Effector memory CD8-positive, alpha-beta T cell (primary cell): ENCODE results near the gene LRCH1.

Source experiments
- ATAC-seq: fragments of 150-1000 bp; cut with Tn5 transposase; replicated peaks from 2 replicates; pipeline ENCODE4 v1.10.0; 2021; ENCODE audit warnings: mild to moderate bottlenecking, moderate library complexity
- DNase-seq, 3 experiments: peaks; one replicate each; pipeline ENCODE4 v3.0.0; 2021
- H3K27ac Mint-ChIP-seq, 2 donors: one replicate each; pipeline ENCODE4 v1.8.0; 2022; ENCODE audit warnings: mild to moderate bottlenecking in 2 of 2, mixed read lengths in 2 of 2, moderate library complexity in 2 of 2
- H3K27me3 Mint-ChIP-seq, 2 donors: one replicate each; pipeline ENCODE4 v1.8.0; 2022; ENCODE audit warnings: mixed read lengths in 2 of 2
- H3K36me3 Mint-ChIP-seq: one replicate; pipeline ENCODE4 v1.8.0; 2022; ENCODE audit warnings: mild to moderate bottlenecking, moderate library complexity, mixed read lengths; ENCODE audit not compliant: insufficient read depth
- H3K4me1 Mint-ChIP-seq, 2 donors: one replicate each; pipeline ENCODE4 v1.8.0; 2022; ENCODE audit warnings: low read depth in 2 of 2, mixed read lengths in 2 of 2
- H3K4me3 Mint-ChIP-seq, 2 donors: one replicate each; pipeline ENCODE4 v1.8.0; 2022; ENCODE audit warnings: mild to moderate bottlenecking in 2 of 2, mixed read lengths in 2 of 2, moderate library complexity in 2 of 2
- H3K9me3 Mint-ChIP-seq, 2 donors: one replicate each; pipeline ENCODE4 v1.8.0; 2022; ENCODE audit warnings: mixed read lengths in 2 of 2

LRCH1 gene

DNA sequence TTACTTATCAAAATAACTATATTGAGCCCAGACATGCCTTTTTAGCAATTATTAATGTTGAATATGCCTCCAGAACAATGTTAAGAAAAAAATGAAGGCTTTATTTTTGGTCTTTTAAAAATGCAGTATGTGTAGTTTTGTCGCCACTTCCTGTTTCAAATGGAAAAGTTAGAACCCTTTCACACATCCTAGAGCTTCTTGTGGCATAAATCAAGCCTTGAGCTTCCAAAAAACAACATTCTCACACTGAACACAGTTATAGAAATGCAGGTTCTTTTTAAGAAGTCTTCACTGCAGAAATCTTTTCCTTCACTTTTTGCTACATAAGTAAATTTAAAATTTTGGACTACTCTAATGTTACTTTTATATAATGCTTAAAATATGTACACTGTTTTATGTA lies 135.3 kb downstream of the LRCH1 start:
- Mint-ChIP-seq H3K4me3 (no peak overlapping the region), H3K27ac (peak overlapping the region in 1 of 2 donors; percentile 41), H3K27me3 (no peaks in the 10 kb centered on the region), H3K9me3 (no peaks in the 10 kb centered on the region), H3K36me3 (peaks cover 25% of the 10 kb centered on the region), H3K4me1 (peaks cover 5 to 11% of the 10 kb centered on the region in 2 donors)
- ATAC-seq (no peak), DNase-seq (no peak)

DNA sequence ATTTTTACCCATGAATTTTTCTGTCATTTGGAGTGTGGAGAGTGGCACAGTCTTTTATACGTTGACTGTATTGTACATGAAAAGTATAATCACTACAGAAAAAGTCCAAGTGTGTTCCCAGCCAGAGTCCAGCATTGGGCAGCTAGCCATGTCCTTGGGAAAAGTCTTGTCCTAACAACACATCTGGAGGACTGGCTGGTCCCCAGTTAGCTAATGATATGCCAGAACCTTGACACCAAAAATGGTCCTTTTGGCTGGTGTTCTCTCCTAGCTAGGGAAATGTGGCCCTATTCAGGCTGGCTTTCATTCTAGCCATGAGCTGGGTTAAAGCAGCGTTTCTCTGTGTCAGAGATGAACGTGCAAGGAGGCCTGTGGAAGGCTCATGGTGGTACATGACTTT lies 145.0 kb downstream of the LRCH1 start:
- no peak for ATAC-seq
- H3K36me3 Mint-ChIP-seq, result peaks cover 28% of the 10 kb centered on the region
- H3K27ac Mint-ChIP-seq, result no peak overlapping the region
- H3K27me3 Mint-ChIP-seq, result no peaks in the 10 kb centered on the region
- no peaks in the 10 kb centered on the region for H3K4me1 Mint-ChIP-seq
- H3K4me3 Mint-ChIP-seq, result no peak overlapping the region
- DNase-seq, result no peak
- H3K9me3 Mint-ChIP-seq, result no peaks in the 10 kb centered on the region

DNA sequence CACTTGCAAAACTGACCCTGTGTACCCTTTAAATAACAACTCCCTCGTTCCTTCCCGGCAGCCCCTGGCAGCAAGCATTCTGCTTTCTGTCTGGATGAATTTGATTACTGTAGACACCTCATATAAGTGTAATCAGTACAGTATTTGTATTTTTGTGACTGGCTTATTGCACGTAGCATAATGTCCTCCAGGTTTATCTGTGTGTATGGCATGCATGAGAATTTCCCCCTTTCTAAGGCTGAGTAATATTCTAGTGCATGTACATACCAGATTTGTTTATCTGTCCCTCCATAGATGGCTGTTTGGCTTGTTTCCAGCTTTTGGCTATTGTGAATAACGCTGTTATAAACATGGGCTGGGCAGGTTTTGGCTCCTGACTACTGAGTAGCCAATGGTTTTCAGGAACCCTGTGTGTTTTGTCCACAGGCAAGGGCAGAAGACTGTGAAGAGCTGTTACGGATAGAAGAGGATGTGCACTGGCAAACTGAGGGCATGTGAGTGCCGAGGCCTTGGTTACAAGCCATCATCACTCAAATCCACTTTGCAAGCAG lies 146.0 kb downstream of the LRCH1 start:
- H3K27ac Mint-ChIP-seq, result no peak overlapping the region
- H3K4me1 Mint-ChIP-seq, result no peaks in the 10 kb centered on the region
- ATAC-seq, result no peak
- H3K9me3 Mint-ChIP-seq, result no peaks in the 10 kb centered on the region
- DNase-seq, result no peak
- no peak overlapping the region for H3K4me3 Mint-ChIP-seq
- peaks cover 26% of the 10 kb centered on the region for H3K36me3 Mint-ChIP-seq
- H3K27me3 Mint-ChIP-seq, result no peaks in the 10 kb centered on the region

DNA sequence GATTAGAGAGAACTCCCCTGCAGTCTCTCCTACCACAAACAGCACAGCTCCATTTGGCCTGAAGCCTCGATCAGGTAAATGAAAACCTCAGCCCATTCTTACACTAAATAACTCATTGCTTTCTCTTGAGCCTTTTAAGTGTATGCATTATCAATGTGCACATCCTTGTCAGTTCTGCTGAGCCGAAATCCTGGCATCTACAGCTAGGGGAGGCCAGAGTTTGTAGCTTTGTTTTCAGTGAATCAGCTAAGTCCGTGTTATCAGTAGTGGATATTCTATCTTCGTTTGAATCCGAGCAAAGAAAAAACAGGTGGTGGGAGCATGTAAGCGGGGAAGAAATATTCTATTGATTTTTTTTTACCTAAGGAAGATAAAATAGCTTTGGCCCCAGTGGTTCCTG lies 159.6 kb downstream of the LRCH1 start:
- H3K9me3 Mint-ChIP-seq, result no peaks in the 10 kb centered on the region
- ATAC-seq (no peak), DNase-seq (no peak)
- no peak overlapping the region for H3K4me3 Mint-ChIP-seq
- H3K36me3 Mint-ChIP-seq, result peaks cover 20% of the 10 kb centered on the region
- no peak overlapping the region for H3K27ac Mint-ChIP-seq
- no peaks in the 10 kb centered on the region for H3K4me1 Mint-ChIP-seq
- no peaks in the 10 kb centered on the region for H3K27me3 Mint-ChIP-seq

DNA sequence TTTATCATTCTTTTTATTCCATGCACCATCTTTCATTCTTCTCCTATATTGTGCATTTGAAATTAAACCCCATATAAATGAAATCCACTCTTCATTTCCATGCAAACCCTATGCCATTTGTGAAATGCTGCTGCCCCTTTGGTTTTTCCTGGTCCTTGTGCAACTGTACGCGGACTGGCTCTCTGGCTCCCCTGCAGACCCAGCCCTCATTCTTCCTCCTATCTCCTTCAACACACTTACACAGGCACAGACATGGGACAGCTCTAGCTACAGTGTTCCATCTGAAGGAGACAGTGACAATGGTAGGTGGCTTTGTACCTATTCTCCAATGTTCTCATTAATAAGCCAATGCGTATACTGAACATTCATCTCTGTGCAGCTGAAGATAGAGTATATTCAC lies 162.4 kb downstream of the LRCH1 start:
- no peaks in the 10 kb centered on the region for H3K9me3 Mint-ChIP-seq
- no peak overlapping the region for H3K27ac Mint-ChIP-seq
- H3K4me1 Mint-ChIP-seq, result no peaks in the 10 kb centered on the region
- H3K36me3 Mint-ChIP-seq, result peaks cover 8% of the 10 kb centered on the region
- DNase-seq (no peak), ATAC-seq (no peak)
- no peak overlapping the region for H3K4me3 Mint-ChIP-seq
- H3K27me3 Mint-ChIP-seq, result no peaks in the 10 kb centered on the region

DNA sequence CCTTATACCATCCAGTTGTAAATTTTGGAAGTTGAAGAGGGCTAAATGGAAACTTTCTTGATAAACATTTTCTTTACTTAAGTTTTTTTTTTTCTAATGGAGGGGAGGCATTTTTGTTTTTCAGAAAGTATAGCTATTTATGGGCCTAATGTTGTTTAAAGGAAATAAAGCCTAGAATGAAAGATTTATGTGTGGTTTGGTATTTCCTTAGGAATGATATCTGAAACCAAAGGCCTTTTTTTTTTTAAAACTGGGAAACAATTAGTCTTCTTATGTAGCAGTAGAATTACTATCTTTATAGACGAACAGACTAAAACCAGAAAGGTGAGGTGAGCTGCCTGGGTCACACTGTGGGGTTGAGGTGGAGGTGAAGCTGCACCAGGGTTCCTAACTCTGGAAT lies 163.9 kb downstream of the LRCH1 start:
- Mint-ChIP-seq H3K4me3 (no peak overlapping the region), H3K9me3 (no peaks in the 10 kb centered on the region), H3K4me1 (no peaks in the 10 kb centered on the region), H3K27me3 (no peaks in the 10 kb centered on the region), H3K27ac (no peak overlapping the region), H3K36me3 (peaks cover 8% of the 10 kb centered on the region)
- no peak for DNase-seq
- ATAC-seq, result no peak

DNA sequence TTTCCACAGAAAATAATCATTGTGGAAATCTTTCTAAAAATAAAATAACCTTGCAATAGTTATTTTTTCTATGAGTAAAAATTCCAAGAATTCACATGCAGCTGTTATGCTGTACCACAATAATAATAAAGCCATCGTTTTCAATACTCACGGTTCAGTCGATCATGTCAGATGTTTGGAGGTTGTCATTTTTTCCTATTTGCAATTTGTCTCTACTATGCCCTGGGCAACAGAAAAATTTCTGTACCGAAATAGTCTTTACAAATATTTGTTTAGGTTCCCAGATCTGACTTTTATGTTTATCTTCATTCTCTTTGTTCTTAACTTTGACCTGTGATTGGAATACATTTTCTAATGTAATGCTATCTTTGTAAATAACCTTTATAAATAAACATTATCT lies 164.3 kb downstream of the LRCH1 start:
- no peak overlapping the region for H3K27ac Mint-ChIP-seq
- ATAC-seq (no peak), DNase-seq (no peak)
- no peak overlapping the region for H3K4me3 Mint-ChIP-seq
- H3K4me1 Mint-ChIP-seq, result no peaks in the 10 kb centered on the region
- no peaks in the 10 kb centered on the region for H3K9me3 Mint-ChIP-seq
- H3K36me3 Mint-ChIP-seq, result peaks cover 8% of the 10 kb centered on the region
- no peaks in the 10 kb centered on the region for H3K27me3 Mint-ChIP-seq

DNA sequence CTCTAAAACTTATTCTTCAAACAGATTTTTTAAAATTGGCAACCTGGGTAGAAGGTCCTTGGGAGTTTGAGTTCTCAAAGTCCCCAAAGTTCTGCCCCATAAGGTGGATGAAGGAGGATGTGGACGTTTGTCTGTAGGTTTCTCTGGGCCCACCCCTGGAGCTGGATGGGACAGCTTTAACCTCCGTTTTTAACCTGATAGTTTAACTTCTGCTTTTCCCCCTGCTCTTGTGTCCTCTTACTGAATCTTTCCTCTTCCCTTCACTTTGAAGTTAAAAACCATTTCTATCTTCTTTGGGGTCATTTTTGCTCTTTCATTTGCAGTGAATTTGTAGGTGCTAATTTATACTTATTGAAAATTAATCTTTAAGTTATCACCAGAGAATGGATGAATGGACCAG lies 164.9 kb downstream of the LRCH1 start:
- no peaks in the 10 kb centered on the region for H3K27me3 Mint-ChIP-seq
- no peaks in the 10 kb centered on the region for H3K9me3 Mint-ChIP-seq
- H3K36me3 Mint-ChIP-seq, result peaks cover 12% of the 10 kb centered on the region
- no peak for DNase-seq
- H3K27ac Mint-ChIP-seq, result no peak overlapping the region
- ATAC-seq, result no peak
- H3K4me3 Mint-ChIP-seq, result no peak overlapping the region
- H3K4me1 Mint-ChIP-seq, result no peaks in the 10 kb centered on the region

DNA sequence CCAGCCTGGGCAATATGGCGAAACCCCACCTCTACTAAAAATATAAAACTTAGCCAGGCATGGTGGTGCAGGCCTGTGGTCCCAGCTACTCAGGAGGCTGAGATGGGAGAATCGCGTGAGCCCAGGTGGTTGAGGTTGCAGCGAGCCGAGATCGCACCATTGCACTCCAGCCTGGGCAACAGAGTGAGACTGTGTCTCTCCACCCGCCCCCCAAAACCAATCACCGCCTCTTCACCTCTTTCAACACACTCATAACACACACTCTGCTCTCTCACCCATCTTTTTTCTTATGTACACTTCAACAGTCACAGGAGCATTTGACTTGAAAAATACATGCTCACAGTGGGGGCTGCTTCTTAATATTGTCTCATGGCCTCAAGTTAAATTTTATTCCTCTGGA lies 167.2 kb downstream of the LRCH1 start:
- no peak for ATAC-seq
- Mint-ChIP-seq H3K36me3 (peaks cover 13% of the 10 kb centered on the region), H3K4me3 (no peak overlapping the region), H3K9me3 (no peaks in the 10 kb centered on the region), H3K27me3 (no peaks in the 10 kb centered on the region), H3K27ac (no peak overlapping the region), H3K4me1 (peaks cover under 1 to 1% of the 10 kb centered on the region in 2 donors)
- no peak for DNase-seq

DNA sequence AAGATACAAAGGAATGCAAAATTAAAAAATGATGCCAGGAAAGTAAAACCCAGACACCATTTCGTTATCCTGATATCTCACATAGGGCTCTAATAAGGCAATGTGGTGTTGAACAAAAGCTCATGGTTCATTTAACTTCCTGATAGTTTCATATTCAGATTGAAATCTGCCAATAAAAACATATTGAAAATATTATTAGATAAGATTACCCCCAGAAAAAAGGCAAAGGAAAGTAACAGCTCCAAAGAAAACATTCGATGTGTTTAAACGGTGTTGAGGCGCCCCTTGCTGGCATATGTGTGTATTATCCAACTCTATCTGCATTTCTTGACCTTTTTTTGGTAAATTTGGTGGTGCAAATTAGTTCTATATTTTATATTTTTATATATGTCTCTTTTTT lies 168.1 kb downstream of the LRCH1 start:
- Mint-ChIP-seq H3K27ac (no peak overlapping the region), H3K27me3 (no peaks in the 10 kb centered on the region), H3K4me1 (peaks cover 3 to 8% of the 10 kb centered on the region in 2 donors), H3K36me3 (peaks cover 13% of the 10 kb centered on the region), H3K4me3 (no peak overlapping the region), H3K9me3 (no peaks in the 10 kb centered on the region)
- no peak for ATAC-seq
- peak; percentile 12 to 33 (median 32) for DNase-seq

DNA sequence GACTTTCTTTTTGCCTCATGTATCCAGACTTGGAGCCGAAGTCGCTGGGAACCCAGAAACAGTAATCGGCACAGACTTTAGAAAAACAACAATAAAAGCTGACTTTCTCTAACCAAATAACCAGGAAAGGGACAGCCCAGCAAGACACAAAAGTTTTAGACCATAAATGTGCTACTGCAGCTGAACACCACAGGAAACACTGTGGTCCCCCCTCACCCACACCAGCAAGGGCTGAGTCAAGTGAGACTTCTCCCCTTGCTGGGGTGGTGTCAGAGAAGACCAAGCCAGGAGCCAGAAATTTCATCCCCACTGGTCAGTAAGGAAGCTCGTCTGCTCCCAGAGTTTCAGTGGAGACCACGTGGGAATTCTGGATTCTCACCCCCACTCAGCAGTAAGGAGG lies 173.4 kb downstream of the LRCH1 start:
- H3K27me3 Mint-ChIP-seq, result no peaks in the 10 kb centered on the region
- peak overlapping the region in 1 of 2 donors; percentile 36 for H3K4me3 Mint-ChIP-seq
- H3K4me1 Mint-ChIP-seq, result peaks cover 10 to 20% of the 10 kb centered on the region in 2 donors
- peak; percentile 62 for ATAC-seq
- H3K9me3 Mint-ChIP-seq, result no peaks in the 10 kb centered on the region
- H3K36me3 Mint-ChIP-seq, result peaks cover 48% of the 10 kb centered on the region
- H3K27ac Mint-ChIP-seq, result peak overlapping the region in 1 of 2 donors; percentile 59
- peak; percentile 5 to 17 (median 15) for DNase-seq

DNA sequence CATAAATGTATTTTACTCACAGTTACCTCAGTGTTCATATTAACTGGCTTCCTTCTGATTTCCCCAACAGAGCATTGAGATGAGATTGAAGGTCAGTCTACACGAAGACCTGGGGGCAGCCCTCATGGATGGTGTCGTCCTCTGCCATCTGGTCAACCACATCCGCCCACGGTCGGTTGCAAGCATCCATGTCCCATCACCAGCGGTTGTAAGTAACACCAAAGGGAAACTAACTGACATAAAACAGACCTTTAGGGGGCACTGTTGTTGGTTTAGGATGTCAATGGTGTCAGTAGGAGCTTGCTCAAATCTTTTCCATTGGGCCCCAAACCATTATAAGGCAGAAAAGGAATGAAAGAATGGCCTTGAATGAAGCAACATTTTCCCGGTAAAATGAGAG lies 175.8 kb downstream of the LRCH1 start:
- peak; percentile 27 for ATAC-seq

DNA sequence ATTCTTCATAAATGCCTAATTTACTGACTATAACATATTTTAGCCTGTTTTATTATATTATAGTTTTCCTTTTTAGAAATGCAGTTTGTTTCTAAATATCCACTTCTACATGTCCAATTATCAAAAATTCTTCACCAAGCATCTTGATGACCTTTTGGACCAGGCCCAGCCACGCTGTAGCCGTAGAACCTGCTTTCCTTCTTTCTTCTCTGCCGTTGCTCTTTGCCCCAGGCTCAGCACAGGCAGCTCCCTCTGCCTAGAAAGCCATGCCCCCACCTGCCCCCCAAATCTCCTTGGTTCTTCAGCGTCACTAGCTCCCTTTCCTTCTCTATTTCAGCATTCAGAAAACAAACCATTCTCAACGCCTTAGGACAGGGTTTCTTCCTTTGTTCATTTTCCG lies 178.6 kb downstream of the LRCH1 start:
- DNase-seq, result no peak
- H3K27ac Mint-ChIP-seq, result no peak overlapping the region
- peaks cover 49% of the 10 kb centered on the region for H3K36me3 Mint-ChIP-seq
- H3K27me3 Mint-ChIP-seq, result no peaks in the 10 kb centered on the region
- H3K9me3 Mint-ChIP-seq, result no peaks in the 10 kb centered on the region
- H3K4me3 Mint-ChIP-seq, result no peak overlapping the region
- peaks cover 5 to 7% of the 10 kb centered on the region in 2 donors for H3K4me1 Mint-ChIP-seq
- no peak for ATAC-seq

More for the DNA sequence above, 175.8 kb downstream of the LRCH1 start:
- Mint-ChIP-seq H3K4me3 (no peak overlapping the region), H3K9me3 (no peaks in the 10 kb centered on the region), H3K27me3 (no peaks in the 10 kb centered on the region), H3K4me1 (peaks cover 10 to 20% of the 10 kb centered on the region in 2 donors), H3K27ac (peak overlapping the region in 1 of 2 donors; percentile 38), H3K36me3 (peaks cover 47% of the 10 kb centered on the region)
- no peak for DNase-seq

DNA sequence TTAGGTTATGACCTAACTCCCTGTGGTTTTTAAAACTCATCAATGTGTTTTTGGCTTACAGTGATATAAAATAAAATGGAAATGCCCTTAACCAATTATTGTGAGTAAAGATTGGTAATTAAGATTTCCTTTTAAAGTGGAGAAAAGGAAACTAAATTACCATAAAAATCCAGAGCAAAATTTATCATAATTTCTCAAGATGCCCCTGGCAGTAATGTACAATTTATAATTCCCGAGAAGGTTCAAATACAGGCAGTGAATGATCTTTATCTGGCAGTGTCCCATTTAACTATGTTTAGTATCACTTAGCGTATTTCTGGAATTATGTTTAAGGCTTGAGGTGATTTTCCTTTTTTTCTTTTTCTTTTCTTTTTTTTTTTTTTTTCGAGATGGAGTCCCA lies 182.5 kb downstream of the LRCH1 start:
- no peaks in the 10 kb centered on the region for H3K27me3 Mint-ChIP-seq
- DNase-seq (no peak), ATAC-seq (no peak)
- H3K4me1 Mint-ChIP-seq, result no peaks in the 10 kb centered on the region
- H3K4me3 Mint-ChIP-seq, result no peak overlapping the region
- no peaks in the 10 kb centered on the region for H3K9me3 Mint-ChIP-seq
- peaks cover 27% of the 10 kb centered on the region for H3K36me3 Mint-ChIP-seq
- no peak overlapping the region for H3K27ac Mint-ChIP-seq
